GM19238 (cell line): ENCODE measurements around the gene LACTBL1.
"Not testable (repeated sequence)": the region's sequence is repeated elsewhere in the genome, so short reads cannot be mapped to it uniquely, and the experiment has no call there.

ENCODE experiments used
- DNase-seq: peaks from one replicate; pipeline ENCODE4 v3.0.0; 2011; ENCODE audit warnings: low spot score; ENCODE audit not compliant: insufficient read length

The LACTBL1 gene

DNA sequence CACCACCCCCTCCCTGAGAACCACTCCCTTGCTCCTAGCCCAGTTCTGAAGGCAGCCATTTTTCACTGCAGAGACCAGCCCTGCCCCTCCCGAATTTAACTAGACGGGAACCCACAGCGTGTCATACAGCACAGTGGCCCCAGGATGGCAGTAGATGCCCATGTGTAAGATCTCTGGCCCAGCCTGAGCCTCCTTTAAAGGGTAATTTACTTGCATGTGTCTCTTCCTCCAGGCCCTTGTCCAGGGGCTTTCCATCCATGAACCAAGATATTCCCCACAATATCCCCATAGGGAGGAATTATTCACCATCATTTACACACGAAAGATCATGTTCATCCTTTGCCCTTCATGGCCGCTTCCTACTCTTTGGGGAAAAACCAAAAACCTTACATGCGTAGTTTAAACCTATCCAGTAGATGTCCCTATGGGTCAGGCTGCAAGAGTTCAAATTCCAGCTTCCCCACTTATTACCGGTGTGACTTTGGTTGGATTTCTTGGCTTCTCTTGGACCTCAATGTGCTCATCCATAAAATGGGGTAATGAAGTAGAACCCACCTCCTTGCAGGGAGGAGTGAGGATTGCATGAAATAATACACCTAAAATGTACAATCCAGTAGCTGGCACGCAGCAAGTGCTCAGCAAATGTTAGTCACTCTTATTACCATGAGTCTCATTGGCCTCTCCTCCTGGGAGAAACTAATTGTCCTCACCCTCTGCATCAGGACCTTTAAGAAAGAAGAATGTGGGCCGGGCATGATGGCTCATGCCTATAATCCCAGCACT is 4.0 kb upstream of the LACTBL1 start:
- peak; percentile 65 for DNase-seq

DNA sequence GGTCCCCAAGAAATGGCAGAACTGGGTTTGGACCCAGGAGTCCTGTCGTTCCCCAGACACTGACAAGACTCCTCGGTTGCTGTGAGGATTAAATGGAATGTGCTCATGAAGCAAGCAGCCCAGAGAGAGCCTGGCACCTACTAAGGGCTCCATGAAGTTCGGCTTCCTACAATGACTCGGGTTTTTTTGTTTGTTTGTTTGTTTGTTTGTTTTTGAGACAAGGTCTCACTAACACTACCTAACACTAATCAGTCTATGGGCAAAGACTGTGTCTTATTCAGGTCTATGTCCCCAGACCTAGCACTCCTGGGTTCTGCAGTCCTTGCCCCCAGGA is 3.4 kb upstream of the LACTBL1 start:
- no peak for DNase-seq

DNA sequence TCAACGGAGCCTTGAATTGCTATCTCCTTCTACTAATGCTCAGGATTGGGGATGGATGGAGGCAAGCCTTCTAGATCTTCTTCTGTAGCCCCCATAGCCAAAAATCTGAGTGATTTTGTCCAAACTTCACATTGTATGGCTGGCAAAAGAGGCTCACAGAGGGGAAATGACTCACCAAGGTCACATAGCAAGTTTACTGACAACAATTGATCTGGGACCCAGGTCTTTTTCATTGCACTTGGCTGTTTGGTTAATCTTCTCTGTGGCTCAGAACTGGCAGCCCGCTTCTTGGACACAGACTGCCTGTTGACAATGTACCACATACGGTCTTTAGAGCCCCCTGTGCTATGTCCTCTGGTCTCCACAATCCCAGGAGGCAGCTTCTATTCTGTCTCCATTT is 3.0 kb upstream of the LACTBL1 start:
- no peak for DNase-seq

DNA sequence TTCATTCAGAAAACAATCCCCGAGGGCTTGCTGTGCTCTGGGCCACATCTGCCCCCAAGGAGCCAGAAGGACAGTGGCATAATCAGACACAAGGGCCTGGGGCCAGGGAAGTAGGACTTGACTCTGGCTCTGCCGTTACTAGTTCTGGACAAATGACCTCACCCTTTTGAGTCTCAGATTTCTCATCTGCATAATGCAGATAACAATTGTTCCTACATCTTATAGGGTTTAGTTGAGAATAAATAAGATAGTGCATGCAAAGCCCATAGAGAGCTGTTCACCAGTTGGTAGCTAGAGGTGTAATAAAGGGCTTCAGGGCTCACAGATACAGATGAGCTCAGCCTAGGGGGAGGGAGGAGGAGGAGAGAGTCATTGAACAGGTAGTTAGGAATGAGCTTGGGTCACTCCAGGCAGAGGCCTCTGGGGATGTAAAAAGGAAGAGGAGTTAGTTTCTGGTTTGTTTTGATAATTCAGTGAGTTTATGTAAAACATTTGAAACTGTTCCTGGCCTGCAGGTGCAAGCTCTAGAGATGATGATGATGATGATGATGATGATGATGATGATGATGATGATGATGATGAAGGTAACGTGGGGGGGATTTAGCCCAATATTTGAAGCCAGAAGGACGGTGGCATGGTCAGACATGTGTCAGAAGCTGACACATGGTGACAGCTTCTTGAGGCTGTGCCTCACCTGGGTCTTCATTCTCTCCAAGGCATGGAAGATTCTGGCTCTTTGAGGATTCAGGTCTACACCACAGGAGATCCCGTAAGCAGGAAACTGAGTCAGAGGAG is 858 bp downstream of the LACTBL1 start:
- no peak for DNase-seq

DNA sequence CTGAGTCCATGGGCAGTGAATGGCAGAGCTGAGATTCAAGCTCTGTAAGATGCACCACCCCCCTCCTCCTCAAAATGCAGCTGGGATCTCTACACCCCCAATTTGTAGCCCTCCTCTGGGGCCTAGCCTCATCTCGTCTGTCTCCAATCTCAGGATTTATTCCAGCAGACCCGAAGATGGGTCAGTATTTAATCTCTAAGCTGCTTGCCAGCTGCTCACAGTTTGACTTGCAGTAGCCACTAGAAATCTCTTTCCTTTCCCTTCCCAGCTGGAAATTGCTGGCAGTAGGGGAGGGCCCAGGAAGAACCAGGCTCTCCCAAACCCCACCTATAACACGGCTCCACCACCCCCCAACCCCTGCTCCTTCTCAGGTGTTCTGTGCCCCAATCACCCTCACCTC is 1.5 kb downstream of the LACTBL1 start:
- no peak for DNase-seq

DNA sequence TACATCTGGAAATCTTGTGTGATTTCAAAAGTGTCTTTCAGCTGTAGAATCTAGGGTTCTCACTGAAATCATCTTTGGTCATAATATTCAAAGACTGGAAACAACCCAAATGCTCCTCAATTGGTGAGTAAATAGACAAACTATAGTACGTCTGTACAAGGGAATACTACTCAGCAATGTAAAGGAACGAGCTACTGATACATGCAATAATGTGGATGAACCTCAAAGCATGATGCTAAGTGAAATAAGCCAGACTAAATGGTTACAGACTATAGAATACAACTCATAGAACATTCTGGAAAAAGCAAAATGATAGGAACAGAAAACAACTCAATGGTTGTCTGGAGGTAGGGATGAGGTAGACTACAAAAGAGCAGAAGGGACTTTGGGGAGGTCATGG is 2.6 kb downstream of the LACTBL1 start:
- no peak for DNase-seq

DNA sequence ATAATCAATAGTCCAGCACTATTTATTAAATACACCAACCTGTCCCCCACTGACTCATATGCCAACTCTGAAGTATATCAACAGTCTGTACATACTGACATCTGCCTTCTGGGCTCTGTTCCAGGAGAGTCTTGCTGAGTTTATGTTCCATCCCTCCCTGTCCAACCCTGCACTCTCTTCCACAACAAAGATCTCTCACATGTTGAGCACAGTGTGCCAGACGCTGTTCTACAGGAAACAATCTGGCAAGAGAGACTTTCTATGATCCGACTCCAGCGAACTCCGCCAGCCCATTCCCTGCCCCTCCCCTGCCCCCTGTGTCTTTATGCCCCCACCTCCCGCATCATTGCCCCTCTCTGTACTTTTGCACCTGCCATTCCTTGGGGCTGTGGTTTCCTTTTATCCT is 3.4 kb downstream of the LACTBL1 start:
- no peak for DNase-seq

DNA sequence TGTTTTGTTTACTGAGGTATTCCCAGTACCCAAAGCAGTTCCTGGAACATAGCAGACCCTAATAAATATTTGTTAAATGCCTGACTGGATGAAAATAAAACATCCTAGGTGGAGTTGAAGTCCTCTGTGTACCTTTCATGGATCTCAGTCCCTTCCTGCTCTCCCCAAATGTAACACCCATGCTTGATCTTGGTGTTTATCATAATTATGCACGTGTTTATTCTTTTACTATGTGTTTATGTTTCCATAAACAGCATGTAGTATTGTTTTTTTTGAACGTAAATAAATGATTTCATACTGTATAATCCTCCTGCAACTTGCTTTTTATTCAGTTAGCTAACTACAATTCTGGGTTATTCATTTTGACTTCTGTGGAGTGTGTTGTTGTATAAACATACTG is 4.8 kb downstream of the LACTBL1 start:
- no peak for DNase-seq

DNA sequence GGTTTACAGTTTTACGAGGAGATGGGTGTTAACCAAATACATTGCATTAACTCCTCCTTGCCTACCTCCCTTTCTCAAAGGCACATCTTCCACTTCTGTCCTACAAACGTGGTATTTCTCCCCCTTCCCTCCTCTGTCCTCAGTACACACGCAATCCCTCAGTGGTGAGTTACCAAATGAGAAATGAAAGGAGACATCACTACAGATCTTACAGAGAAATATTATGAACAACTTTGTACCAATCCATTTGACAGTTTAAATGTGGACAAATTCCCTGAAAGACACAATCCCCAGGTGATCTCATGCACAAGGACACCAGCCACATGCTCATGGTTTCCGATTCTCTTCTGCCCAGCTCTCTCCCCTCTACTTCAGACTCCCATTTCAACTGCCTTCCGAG is 6.4 kb downstream of the LACTBL1 start:
- no peak for DNase-seq

DNA sequence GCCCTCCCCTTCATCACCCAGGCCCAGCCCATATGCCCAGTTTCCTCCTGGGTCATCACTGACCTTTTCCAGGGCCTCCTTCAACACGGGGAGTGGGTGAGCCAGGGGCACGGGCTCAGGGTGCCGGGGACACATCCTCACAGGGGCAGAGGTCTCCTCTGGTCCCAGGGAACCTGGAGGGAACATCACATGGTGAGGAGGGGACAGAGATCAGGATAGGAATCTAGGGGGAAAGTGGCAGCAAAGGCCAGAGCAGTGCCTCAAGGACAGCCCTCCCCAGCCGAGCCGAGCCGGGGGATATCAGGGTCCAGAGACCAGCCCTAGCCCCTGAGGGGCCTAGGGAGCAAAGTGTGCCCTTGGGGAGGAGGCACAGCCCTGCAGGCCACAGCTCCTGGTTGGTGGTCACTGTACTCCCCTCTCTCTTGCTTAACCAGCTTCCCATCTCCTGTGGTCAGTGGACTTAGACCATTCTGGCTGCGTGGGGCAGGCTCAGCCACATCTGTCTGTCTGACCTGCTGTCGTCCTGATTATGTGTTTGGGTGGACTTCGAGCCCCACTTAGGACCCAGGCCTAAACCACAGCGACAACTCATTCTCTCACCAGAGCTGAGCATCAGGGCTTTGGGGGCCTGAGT is 9.5 kb downstream of the LACTBL1 start:
- DNase-seq = no peak

DNA sequence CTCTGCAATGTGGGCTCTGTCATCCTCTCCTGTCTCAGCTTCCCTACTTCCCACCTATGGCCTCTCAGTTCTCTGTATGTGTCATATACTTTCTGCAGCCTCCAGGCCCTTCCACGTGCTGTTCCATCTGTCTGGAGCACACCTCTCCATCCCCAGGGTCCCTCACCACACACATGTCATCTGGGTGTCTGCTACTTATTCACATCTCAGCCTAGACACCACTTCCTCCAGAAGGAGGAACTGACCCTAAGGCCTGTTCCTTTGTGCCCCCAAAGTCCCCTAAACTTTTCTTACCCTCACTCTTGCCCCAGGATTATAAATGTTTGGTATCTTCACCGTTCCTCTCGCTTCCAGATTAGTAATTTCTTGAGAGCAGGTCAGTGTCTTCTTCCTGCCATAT is 10.1 kb downstream of the LACTBL1 start:
- no peak for DNase-seq

DNA sequence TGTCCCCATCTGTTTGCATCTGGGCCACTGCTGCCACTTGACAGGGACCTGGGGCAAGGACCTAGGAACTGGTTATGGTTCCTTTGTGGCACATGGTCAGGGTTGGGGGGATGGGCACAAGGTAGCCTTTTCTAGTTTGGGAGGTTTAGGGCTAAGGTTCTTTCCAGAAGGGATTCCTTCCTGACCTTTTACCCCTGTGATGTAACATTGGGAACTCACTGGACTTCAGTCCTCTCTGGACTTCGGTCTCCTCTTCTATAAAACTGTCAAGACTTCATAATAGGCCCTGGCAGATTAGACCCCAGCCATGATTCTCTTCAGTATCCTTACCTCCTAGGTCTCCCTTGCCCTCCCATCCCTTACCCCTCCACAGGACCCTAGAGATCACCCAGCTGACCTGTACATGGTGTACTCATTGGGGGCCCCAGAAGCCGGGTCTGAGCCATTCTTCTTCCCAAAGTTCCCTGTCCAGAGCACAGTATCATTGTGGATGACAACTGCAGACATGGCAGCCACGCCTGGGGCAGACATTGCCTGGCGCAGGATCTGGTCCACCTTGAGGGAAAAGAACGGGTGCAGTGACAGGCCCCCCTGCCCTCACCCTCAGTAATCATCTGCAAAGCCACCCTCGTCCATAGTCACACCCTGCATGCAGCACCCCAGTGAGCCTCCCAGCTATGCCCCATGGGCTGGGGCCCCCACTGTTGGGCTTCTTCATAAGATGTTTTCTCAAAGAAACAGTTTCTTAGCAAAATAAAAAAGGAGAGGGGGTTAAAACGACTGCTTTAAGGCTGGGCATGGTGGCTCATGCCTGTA is 12.9 kb downstream of the LACTBL1 start:
- DNase-seq = no peak

DNA sequence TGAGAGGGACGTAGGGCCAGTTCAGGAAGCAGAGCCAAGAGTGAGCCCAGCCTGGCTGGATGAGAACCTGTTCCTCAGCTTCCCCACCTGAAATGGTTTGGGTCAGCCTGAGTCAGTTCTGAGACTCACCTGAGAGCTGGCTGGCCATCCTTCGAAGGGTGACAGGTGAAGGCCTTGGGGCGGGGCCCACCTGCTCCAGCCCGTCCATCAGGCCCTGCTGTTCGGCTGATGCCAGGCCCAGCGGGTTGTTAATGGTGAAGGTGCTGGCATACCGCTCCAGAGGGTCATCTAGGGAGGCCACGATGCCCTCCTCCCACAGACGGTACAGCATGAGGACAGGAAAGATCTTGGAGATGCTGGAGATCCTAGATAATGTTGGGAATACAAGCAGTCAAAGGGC is 14.1 kb downstream of the LACTBL1 start:
- DNase-seq = no peak

DNA sequence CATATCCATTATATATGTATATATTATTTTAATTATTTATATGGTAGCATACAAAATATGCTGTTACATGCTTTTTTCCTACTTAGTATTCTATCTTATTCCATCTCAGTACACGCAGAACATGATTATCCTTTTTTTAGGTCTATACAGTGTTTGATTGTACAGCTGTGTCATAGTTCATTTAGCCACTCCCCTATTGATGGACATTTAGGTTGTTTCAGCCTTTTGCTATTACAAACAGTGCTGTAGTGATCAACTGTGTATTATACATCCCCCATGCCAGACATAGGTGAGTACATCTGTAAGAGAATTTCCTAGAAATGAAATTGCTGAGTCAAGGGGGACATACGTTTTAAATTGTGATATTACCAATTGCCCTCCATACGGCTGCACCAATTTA is 15.6 kb downstream of the LACTBL1 start:
- DNase-seq = no peak

DNA sequence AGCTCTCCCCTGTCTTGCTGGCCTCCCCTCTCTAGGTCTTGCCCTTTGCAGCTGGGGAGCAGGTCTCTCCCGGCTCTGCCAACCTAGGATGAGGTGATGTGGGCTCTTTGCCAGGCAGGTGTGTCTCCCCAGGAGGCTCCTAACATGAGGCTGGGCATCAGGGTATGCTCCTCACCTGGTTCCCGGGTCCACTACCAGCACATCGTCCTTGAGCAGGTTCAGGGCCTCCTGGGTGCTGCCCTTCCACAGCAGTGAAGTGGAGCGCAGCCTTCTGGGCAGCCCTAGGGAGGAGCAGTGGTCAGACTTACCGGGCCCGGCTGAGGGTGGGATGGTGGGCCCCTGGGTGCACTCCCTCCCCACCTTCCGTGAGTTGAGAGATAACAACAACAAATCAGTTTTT is 17.5 kb downstream of the LACTBL1 start:
- no peak for DNase-seq

DNA sequence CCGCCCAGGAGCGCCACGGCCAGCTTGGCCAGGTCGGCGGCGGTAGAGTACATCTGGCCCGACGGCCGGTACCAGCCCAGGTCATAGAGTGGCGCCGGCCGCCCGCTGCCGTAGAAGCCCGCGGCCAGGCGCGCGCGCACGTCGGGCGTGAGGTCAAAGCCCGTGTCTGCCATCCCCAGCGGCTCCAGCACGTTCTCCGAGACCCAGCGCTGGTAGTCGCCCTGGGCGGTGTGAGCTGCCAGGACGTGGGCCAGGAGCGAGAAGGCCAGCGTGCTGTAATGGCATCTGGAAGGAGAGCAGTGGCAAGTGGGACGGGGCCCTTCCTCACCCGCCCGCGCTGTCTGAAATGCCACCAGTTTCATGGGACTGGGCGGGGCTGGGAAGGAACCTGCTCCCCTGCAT is 18.9 kb downstream of the LACTBL1 start:
- no peak for DNase-seq

DNA sequence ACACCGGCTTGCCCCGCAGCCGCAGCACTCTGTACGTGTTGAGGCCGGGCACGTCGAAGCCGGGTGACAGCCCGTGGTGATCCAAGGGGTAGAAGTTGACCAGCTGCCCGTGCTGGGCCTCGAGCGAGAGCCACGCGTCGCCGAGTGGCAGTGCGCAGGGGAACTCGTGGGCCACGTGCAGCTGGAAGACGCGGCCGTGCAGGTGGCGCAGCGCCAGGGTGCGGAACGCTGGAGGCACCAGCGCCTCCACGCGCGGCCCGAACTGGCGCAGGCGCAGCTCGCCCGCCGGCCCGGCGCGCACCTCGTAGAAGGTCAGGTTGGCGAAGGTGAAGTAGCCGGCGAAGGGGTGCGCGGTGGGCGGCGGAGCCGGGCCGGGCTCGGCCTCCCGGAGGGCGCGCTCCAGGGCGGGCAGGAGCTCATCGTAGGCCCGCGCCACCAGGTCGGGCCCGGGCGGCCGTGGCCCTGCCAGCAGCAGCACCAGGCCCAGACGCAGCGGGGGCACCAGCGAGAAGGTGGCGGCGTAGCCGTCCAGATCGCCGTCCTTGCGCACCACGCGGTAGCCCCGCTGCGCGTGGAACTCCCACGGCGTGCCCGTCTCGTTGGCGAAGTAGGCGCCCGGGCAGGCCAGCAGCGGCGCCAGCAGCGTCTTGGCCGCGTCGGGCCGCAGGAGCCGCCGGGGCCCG is 19.5 kb downstream of the LACTBL1 start:
- no peak for DNase-seq

DNA sequence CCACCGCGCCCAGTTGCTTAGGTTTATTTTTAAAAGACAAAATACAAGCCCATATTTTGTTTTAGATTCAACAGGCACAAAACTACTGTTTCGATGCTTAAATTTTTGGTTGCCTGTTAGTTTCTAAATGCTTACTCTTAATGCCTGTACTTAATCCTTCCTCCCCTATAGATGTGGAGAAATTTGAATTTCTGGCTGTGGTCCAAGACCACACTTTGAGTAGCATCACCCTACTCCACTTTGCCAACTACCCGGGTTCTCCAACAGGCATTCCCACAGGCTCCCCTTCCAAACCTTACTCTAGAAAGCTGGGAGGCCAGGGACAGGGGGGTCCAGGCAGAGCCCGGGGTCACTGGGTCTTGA is 20.0 kb downstream of the LACTBL1 start:
- no peak for DNase-seq

DNA sequence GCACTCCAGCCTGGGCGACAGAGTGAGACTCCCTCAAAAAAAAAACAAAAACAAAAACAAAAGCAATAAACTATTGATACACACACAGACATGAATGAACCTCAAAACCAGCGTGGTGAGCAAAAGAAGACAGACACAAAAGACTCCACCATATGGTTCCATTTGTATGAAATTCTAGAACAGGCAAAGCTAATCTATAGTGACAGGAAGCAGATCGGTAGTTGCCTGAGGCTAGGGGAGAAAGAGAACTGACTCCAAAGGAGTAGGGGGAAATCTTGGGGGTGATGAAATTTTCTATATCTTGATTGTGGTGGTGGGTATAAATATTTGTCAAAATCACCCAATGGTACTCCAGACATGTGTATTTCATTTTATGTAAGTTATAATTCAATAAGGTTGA is 20.9 kb downstream of the LACTBL1 start:
- DNase-seq = no peak

DNA sequence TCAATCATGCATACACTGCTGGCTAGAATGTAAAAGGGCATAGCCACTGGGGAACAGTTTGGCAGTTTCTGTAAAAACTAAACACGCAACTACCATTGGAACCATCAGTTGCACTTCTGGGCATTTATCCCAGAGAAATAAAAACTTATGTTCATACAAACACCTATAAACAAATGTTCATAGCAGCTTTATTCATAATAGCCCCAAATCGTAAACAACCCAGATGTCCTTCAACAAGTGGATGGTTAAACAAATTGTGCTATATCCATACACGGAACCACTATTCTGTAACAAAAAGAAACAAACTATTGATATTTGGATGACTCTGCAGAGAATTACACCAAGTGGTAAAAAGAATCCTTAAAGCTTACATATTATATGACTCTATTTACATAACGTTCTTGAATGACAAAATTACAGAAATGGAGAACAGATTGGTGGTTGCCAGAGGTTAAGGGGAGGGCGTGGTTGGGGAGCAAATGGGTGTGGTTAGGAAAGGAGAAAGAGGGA is 22.8 kb downstream of the LACTBL1 start:
- no peak for DNase-seq

DNA sequence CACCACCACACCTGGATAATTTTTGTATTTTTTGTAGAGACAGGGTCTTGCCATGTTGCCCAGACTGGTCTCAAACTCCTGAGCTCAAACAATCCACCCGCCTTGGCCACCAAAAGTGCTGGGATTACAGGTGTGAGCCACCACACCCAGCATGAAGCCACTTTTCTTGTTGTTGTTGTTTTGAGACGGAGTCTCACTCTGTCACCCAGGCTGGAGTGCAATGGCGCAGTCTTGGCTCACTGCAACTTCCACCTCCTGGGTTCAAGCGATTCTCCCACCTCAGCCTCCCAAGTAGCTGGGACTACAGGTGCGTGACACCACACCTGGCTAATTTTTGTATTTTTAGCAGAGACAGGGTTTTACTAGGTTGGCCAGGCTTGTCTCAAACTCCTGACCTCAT is 27.5 kb downstream of the LACTBL1 start:
- not testable (repeated sequence) for DNase-seq
